Hematopoietic multipotent progenitor cell treated with erythropoietin and hydrocortisone succinate and interleukin-3 and kit ligand, for 15 days (in vitro differentiated cells): Measurements from ENCODE around the gene EPHA8.

Experiments used
- DNase-seq: peaks from one replicate; pipeline ENCODE4 v3.0.0-alpha.2; 2015; ENCODE audit warnings: low spot score

The EPHA8 gene

GRCh38 chr1:22619252-22619651 lies 56.0 kb downstream of the EPHA8 start:
- no peak for DNase-seq

GRCh38 chr1:22619798-22620197 lies 56.5 kb downstream of the EPHA8 start:
- DNase-seq: no peak

GRCh38 chr1:22621761-22622160 lies 58.5 kb downstream of the EPHA8 start:
- no peak for DNase-seq

GRCh38 chr1:22625262-22625925 lies 62.1 kb downstream of the EPHA8 start:
- DNase-seq: no peak

- no peak for DNase-seq
Observed at GRCh38 chr1:22626237-22627157, 63.2 kb downstream of the EPHA8 start.

- no peak for DNase-seq
Observed at GRCh38 chr1:22627331-22627730, 64.0 kb downstream of the EPHA8 start.

- no peak for DNase-seq
Observed at GRCh38 chr1:22628698-22629444, 65.6 kb downstream of the EPHA8 start.

- no peak for DNase-seq
Observed at GRCh38 chr1:22629886-22630285, 66.6 kb downstream of the EPHA8 start.

- no peak for DNase-seq
Observed at GRCh38 chr1:22633697-22634463, 70.6 kb downstream of the EPHA8 start.

- DNase-seq: no peak
Observed at GRCh38 chr1:22635436-22635835, 72.1 kb downstream of the EPHA8 start.

- DNase-seq: no peak
Observed at GRCh38 chr1:22636353-22636752, 73.1 kb downstream of the EPHA8 start, which contains the start of gene C1QA. TSS of gene C1QA (plus strand) at chr1:22636628. CDS start at chr1:22637617, 989 bp downstream.

GRCh38 chr1:22636927-22637326 lies 73.6 kb downstream of the EPHA8 start:
- DNase-seq: no peak

GRCh38 chr1:22637907-22638445 lies 74.7 kb downstream of the EPHA8 start:
- DNase-seq: no peak

GRCh38 chr1:22638476-22639234 lies 75.4 kb downstream of the EPHA8 start:
- no peak for DNase-seq

GRCh38 chr1:22639286-22639685 lies 76.0 kb downstream of the EPHA8 start:
- DNase-seq: no peak

GRCh38 chr1:22641247-22641646 lies 78.0 kb downstream of the EPHA8 start:
- no peak for DNase-seq

GRCh38 chr1:22641906-22642636 lies 78.8 kb downstream of the EPHA8 start:
- peak; percentile 65 for DNase-seq

- DNase-seq: no peak
Observed at GRCh38 chr1:22643381-22643780, 80.1 kb downstream of the EPHA8 start, which contains the start of gene C1QC. TSS of gene C1QC (plus strand) at chr1:22643633. CDS start at chr1:22644024, 391 bp downstream.

- no peak for DNase-seq
Observed at GRCh38 chr1:22643928-22644327, 80.6 kb downstream of the EPHA8 start.

GRCh38 chr1:22645931-22646330 lies 82.6 kb downstream of the EPHA8 start:
- DNase-seq: no peak
